Vagina (tissue), 2 donors: ENCODE measurements around the gene AWAT1.

ENCODE experiments used
- POLR2AphosphoS5 ChIP-seq, 2 donors: sonication (generic); formaldehyde crosslinking; IDR thresholded peaks; one replicate each; pipeline ENCODE4 v1.9.0; 2017; ENCODE audit warnings: antibody characterized with exemption in 2 of 2, mild to moderate bottlenecking in 2 of 2, low read depth in 1 of 2; ENCODE audit not compliant: insufficient read depth in 1 of 2
- TF ChIP-seq, protein P1 (sequence below), 3 experiments: fragments of 450-650 bp in 2 of 3; fragments of 200-600 bp in 1 of 3; sonication (generic) in 1 of 3; IDR thresholded peaks; one replicate each; pipeline ENCODE4 v1.5.1; 2017 to 2019; ENCODE audit warnings: antibody characterized with exemption in 3 of 3, mild to moderate bottlenecking in 2 of 3, moderate library complexity in 2 of 3

GRCh38 chrX:70231666-70232065 is 2.8 kb upstream of the AWAT1 start:
- TF ChIP-seq POLR2AphosphoS5 (IDR thresholded peaks at IDR 0.05; ENCODE audit: insufficient read depth in 1 of 2, low read depth in 1 of 2): no peak
- TF ChIP-seq, protein P1, sequence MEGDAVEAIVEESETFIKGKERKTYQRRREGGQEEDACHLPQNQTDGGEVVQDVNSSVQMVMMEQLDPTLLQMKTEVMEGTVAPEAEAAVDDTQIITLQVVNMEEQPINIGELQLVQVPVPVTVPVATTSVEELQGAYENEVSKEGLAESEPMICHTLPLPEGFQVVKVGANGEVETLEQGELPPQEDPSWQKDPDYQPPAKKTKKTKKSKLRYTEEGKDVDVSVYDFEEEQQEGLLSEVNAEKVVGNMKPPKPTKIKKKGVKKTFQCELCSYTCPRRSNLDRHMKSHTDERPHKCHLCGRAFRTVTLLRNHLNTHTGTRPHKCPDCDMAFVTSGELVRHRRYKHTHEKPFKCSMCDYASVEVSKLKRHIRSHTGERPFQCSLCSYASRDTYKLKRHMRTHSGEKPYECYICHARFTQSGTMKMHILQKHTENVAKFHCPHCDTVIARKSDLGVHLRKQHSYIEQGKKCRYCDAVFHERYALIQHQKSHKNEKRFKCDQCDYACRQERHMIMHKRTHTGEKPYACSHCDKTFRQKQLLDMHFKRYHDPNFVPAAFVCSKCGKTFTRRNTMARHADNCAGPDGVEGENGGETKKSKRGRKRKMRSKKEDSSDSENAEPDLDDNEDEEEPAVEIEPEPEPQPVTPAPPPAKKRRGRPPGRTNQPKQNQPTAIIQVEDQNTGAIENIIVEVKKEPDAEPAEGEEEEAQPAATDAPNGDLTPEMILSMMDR (IDR thresholded peaks at IDR 0.05): no peak
